HG03442 (cell line): ENCODE measurements around the gene ABL1.

Experiments used
- ATAC-seq: cut with Tn5 transposase; IDR thresholded peaks from one replicate; pipeline ENCODE4 v1.9.1; 2021; ENCODE audit warnings: mild to moderate bottlenecking, moderate library complexity; ENCODE audit not compliant: unreplicated experiment

ABL1 gene

DNA sequence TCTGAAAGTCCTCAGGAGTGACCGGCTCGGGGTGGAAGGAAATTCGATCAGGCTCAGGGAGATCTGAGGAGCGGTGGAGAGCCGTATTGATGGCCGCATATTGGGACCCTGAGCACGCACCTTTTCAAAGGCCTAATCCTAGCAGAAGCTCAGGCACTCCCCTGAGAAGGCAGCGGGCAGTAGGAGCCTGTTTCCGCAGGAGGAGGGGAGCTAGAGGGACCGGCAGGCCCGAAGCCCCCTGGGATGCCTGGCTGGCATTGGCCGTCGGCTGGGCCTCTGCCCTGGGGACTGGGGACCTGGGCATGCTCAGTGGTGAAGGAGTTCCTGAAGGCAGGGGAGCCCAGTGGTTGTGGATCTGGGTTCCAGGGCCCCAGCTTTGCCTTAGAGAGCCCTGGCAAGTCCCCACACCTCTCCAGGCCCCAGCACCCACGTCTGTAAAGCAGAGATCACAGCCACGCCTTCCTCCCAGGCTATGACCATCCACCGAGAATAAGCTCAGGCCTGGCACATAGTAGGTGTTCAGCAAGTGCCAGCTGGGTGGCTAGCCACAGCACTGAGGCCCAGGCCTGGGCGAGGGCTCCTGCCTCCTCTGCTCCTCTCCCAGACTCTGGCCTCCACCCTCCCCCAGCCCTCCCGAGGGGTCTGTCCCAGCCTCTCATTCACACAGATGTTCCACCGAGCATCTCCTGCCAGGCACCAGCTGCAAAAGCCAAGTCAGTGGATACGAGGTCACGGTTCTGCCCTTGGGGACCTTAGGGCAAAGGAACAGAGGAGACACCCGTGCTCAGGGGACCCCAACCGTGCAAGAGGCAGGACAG lies 78.8 kb downstream of the ABL1 start:
- no peak for ATAC-seq

DNA sequence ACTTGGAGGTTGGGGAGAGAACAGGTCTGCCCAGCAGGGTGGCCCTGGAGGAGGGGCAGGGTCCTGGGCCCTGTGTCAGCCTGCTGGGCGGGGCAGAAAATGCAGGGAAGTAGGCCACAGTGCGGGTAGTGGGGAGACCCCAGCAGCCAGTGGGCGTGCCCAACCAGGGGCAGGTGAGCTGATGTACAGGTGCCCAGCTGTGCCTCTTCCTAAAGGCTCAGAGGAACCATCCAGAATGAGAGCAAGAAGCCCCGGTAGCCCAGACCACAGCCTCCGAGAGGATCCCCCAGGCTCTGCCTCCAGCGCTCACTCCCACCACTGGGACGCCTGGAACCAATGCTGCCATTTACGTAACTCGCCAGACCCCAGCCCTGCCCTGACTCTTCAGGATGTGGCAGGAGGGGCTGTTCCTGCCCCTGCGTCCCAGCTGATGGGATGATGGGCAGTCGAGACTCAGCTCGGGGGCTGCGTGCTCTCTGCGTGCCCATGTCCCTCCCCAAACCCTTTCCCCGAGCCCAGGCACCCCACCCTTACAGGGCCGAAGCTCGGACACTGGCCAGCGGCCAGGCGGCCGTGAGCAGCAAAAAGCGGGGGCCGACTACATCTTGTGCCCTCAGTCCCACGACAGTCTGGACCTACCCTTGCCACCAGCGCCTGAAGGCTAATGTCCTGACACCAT lies 79.5 kb downstream of the ABL1 start:
- ATAC-seq = no peak

DNA sequence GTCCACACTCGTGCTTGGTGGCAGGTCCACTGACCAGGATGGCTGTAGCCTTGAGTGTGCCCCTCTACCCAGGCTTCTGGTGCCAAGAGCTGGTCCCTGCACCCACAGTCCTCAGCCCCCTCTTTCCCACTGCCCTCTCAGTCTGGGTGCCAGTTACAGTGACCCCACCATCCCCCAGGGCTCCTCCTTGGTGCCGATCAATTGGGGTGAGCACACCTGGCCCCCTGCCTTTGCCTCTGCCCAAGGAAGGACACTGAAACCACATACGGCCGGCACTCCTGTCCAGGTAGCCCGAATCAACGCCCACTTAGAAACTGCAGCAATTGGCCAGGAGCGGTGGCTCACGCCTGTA lies 80.0 kb downstream of the ABL1 start:
- no peak for ATAC-seq

DNA sequence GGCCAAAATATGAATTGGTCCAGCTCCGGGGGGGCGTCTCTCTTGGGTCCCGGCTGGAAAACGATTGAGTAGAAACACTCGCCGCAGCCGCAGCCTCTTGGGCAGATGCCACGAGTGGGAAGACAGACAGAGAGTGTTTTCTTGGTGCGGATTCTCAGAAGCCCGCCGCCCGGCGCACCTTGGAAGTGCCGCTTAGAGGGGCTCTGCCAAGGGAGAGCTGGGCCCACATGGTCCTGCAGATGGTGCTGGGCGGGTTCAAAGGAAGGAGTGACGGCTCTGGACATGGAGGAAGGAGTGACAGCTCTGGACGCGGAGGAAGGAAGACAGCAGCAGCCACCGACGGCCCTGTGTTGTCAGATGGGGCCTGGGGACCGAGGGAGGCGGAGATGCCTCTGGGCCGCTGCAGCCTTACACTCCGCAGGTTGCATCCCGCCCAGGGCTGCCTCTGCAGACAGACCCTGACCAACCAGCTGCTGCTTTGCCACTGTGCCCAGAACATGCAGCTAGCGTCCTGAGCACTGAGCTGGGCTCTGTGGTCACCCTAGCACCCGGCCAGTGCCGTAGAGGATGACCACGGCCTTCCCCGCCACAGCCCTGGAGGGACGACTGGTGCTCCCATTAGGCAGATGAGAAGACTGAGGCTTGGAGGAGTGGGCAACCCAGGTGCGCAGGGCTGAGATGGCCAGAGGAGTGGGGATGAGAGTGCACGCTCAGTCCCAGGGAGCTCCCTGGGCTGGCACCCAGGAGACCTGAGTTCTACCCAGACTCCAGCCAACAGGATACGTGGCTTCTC lies 82.3 kb downstream of the ABL1 start:
- ATAC-seq = no peak

DNA sequence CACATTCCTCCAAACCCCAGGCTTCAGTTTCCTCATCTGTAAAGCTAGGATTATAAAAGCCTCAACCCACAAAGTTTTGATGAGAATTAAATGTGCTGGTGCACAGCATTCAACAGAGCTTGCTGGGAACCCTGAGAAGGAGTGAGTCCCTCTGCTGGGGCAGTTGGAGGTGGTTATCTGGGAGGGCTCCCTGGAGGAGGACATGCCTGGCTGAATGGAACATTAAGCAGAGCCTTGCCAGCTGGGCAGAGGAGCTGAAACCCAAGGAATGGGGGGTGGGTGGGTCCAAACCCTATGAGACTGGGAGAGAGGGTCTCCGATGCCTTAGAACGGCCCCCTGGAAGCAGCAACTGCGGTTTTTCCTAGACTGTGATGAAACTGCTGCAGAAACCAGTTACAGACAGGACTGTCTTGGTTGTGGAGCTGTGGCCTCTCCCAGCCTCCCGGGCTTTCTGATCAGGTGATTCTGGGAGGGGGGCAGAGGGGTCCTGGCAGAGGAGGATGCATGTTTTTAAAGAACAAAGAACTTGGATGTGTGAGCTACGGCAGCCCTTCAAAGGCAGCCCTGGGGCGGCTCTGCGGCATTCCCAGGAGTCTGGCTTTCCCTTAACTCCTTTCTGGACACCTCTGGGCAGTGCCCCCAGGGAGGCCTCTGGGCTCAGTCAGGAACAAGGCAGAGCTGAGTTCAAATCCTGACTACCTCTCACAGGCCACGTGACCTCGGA lies 83.2 kb downstream of the ABL1 start:
- ATAC-seq = no peak

DNA sequence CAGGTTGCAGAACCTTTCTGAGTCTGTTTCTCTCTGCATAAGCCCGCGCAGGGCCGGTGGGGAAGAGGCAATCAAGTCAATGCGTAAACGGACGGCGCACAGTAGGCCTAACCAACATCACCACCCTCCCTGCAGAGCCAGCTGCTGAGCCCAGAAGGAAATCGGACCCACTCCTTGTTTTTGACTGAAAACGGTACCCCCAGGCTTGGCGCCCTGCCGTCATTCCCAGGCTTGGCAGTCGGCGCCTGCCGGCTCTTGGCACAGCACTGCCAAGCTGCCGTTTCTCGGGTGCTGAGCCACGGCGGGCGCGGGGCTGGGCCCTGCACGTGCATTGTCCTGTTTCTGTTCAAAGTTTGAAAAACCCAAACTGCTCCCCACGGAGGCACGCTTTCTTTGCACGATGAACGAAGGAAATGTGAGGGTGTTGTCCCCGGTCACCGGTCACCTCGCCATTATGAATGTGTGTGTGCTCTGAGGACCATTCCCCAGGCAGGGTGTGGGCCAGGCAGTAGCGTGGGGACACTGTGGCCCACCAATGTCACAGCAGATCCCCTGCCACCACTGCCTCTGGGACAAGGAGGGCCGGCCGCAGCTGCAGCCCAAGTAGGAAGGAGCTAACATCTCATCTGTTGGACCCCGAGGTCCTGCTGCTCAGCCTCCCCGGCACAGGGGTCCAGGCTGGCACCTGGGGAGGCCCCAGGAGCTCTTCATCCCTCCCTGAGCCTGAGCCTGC lies 83.9 kb downstream of the ABL1 start:
- no peak for ATAC-seq

DNA sequence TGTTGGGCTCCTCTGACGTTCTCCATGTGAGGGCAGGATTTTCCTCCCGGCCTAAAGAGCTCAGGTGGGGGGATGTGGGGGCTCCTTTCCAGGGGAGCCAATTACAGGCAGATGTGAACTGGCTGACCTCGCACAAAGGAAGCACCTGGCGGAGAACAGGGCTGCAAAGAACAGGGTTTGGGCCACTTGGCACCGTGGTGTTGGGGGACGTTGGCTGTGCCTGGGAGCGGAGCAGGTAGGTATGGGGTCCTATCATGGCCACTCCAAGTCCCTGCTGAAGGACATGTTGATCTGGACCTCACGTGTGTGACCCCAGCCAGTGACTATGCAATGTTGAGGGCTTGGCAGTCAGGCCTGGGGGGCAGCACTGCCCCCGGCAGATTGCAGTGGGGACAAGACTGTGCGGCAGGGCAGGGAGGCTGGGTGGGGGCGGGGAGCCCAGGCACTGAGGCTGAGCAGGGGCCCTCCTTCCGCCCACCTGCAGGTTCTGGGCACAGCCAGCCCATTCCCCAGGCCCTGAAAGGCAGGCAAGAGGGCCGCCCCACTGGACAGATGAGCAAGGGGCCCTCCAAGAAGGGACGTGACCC lies 84.6 kb downstream of the ABL1 start:
- no peak for ATAC-seq

DNA sequence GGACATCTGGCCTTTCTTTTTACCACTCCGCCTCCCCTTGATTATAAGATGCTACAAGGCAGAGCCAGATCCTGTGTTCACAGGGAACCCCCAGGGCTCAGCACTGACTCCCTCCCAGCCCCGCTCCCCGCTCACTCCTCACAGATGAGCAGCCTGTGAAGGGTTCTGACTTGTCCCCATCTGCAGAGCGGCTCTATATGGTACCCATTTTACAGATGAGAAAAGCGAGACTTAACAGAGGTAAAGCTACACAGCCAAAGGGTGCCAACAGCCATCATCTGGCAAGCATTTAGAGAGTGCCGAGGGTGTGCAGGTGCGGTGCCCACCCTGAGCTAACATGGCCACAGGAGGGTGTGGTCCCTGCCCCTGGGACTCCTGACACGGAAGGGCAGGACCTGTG lies 85.2 kb downstream of the ABL1 start:
- no peak for ATAC-seq

DNA sequence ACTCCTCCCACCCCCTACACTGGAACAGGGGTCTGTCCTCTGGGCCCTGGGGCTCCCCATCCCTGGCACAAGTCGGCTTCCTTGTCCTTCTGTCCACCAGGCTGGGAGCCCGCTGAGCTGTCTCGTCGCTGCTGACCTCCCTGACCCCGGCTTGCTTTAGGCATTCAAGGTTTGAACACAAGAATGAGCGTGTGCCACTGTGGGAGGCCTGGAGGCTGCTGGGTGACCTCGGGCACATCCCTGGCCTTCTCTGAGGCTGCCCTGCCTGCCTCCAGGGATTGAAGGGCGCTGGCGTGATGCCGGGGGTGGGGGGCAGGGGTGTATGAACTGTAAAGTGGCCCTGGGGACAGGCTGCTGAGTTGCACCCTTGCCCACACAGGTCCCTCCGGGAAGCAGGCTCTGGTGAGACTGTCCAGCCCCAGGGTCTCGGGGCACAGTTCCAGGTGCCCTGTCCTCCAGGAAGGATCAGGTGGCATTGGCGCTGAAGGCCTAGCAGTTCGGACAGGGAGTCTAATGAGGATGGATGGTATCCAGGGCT lies 85.8 kb downstream of the ABL1 start:
- no peak for ATAC-seq

DNA sequence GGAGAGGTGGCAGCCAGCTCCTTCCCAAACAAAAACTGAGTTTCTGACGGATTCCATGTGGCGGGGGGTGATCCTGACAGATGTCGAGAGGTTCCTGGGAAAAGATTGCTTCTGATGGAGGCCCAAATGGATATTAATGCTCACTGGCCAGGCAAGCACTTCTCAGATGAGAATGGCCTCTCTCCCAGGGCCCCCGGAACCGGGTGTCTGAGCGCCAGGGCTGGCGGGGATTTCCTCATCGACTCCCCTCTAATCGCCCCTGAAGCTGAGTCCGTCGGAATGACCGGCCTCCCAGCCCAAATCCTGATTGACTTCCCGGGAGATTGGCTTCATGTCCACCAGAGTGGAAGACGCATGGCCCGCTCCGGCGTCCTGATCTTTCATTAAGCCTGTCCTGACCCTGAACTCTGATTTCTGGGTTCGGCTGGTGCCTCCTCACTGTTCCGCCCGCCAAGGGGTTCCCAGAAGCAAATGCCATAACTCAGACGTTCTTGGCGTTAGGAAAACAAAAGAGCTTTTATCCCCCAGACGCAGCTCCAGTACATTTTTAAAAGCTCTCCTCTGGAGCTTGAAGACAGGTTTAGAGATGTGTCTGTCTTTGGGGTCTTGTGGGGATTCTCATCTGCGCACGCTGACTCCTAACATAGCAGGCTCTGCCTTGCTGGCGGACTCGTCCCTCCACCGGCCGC lies 86.4 kb downstream of the ABL1 start:
- ATAC-seq = no peak

DNA sequence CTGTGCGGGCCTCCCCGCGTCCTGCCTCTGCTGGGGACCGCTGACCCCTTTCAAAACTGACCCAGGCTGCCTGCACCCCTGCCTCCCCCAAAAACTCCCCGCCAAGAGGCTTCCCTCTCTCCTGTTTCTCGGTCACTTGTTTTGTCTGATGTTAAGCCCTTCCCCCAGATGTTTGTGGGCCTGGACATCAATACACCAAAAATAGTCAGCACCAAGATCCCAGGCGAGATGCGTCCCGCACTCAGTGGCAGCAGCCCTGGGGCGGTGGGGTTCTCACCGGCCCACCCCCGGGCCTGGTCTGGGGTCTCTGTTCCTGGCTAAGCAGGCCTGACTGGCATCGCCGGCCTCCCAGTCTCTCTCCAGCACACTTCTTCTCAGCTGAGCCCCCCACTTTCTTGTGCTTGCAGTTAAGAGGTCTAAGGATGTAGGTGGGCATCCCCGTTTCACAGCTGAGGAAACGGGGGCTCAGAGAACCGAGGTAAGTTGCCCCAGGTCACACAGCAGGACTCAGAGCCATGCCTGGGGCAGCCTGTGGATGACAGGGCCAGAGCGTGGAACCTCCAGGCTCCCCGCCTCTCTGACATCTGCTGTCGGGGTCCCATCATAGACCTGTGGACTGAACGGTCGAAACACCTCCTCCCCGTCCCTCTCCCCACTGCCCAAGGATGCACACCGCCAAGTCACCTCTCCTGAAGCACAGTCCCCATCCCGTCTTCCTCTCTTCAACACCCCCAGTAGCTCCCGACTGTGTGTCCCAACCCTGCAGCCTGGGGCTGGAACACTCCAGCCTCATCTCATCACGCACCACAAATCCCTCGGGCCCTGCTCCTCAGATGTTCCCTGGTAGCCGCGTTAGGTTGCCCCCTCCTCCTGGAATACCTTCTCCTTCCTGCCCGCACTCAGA lies 87.2 kb downstream of the ABL1 start:
- no peak for ATAC-seq

DNA sequence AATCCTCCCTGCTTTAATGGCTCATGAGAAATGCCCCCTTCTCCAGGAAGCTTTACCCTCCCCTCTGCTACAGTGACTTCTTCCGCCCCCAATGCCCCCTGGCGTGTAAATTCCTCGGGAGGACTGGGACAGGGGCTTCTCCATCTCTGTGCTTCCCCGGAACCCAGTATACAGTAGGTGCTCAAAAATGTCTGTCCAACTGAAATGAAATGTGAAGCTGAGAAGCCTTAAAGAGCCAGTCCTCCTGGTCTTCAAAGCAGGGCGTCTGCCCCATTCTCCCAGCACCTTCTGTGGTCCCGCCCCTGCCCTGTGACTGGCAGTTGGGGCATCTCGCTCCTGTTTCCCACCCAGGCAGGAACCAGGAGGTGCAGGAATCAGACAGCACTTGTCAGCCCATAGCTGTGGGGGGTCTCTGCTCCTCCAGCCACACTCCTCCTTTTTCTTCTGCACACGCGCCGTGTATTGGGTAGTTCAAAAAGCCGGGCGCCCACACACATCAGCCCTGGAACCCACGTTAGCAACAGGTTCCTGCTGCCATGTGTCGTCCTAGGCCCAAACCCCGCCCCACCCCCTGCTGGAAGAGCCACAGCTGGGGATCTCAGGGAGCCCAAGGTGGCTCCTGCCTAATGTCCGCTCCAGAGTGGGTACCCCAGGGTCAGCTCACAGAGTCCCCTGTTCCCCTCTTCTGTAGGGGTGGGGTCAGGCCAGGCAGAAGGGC lies 88.0 kb downstream of the ABL1 start:
- no peak for ATAC-seq

DNA sequence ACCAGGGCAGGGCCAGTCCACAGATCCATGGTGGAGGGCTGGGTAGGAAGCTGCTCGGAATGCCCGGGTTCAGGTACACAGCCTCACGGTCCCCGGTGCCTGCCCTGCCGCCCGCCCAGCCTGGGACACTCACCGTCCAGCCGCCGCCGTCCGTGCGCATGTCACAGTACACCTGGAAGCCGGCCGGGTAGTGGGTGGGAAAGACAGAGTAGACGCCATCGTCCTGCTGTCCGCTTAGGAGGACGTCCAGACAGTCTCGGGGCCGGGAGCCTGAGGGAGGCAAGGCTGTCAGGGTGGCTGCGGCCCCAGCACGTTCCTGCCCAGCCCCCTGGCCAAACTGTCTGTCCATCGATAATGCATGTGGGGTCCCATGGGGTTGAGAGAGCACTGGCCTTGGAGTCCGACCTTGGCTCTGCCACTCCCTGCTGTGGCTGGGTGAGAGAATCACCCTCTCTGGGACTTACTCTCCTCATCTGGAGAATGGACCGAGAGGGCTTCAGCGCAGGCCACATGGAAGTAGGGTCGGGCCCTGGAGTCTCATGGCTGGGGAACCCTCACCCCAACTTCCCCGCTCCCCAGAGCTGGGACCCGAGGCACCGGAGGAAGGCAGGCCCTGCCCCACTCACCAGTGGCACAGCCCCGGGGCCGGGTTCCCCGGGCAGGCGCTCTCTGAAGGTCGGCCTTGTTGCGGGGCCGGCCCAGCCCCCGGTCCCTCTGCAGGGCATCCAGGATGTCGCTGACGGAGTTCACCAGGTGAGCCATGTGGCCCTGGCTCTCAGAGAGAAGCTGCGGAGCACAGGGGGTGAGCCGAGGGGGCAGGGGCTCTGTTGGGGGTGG lies 88.8 kb downstream of the ABL1 start:
- no peak for ATAC-seq

DNA sequence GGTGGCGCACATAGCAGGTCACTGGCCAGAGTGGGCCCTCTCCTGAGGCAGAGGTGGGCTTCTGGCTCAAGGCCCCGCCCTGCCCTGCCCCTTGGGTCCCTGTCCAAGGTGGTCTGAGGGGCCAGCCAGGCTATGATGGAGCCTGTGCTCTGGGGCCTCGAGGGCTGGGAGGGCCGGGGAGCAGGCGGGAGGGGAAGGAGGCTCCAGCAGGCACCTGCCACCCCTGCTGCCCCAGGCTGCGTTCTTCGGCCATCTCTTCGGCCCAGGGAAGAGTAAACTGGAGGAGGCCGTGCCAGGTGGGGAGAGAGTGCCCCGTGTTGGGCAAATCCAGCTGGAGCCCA lies 89.4 kb downstream of the ABL1 start:
- ATAC-seq = no peak

DNA sequence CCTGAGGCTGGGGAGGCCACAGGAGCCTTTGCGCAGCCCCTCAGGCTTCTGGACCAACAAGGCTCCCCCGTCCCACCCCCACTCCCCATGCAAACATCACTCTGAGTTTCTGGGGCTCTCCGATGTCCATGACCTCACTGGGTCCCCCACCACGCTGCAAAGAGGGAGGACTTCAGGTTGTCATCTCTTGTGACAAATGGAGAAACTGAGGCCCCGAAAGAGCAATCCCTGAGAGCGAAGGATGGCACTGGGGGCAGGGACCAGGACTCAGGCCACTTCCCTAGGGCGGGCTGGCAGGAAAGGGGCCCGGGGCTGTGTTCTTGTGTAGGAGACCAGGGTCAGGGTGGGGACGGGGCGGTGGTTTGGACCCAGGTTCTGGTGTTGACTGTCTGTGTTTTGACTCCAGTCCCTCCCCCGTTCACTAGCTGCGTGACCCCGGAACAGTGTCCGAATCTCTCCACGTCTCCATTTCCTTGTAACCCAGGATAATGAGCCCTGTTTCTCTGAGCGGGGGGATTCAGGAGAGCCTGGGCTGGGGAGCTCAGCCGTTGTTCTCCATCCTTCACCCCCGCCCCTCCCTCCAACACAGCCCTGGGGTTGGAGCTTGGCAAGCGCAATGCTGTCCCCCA lies 90.1 kb downstream of the ABL1 start:
- no peak for ATAC-seq

DNA sequence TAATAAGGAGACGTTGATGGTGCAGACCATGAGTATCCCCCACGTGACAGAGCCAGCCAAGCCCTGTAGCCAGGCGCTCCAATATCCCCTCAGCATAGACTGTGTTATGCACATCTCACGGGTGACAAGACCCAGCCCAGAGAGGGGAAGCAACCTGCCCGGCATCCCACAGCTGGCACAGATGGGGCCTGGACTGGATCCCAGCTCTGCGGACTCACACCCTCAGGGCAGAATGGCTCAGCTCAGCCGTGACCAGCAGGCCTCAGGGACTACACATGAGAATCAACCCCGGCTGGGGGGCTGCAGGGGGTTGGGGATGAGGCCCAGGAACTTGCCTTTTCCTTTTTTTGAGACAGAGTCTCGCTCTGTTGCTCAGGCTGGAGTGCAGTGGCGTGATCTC lies 92.3 kb downstream of the ABL1 start:
- no peak for ATAC-seq
